Glomerular visceral epithelial cell (primary cell): Measurements from ENCODE around the gene SLC27A3.
A peak's percentile ranks its signal among the peaks of the same experiment; 100 is the strongest.

Experiments used
- DNase-seq: peaks from one replicate; pipeline ENCODE4 v3.0.0-alpha.2; 2016; ENCODE audit errors: extremely low spot score

The SLC27A3 gene

DNA sequence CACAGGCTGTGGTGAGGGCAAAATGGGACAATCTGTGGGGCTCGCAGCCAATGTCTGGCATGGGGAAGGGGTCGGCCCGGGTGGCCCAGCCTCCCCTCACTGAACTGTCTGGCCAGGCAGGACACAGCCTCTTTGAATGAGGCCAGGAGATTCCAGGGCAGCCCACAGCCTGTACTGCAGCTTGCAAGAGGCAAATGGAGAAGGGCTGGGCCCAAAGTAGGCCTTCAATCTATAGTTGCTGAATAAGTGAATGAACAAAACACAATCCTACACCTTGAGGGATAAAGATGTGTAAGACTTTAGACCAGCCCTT, 23.2 kb downstream of the SLC27A3 start:
- DNase-seq, result no peak

DNA sequence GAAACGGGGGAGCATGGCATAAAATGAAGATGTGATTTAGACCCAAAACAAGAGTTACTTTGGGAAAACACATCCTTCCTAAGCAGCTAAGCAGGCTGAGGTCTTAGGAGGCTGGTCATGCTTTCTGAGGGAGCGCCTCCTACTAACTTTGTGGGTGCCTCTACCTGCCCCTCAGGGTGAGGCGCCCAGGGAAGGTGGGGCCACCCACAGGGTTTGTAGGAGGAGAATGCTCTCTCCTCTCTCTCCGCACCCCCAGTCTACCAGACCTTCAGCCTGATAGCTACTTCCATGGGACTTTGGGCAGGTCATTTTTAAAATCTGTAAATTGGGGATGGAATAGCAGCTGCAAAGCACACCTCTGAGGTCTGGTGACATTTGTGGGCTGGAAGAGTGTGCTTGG, 23.8 kb downstream of the SLC27A3 start:
- no peak for DNase-seq

DNA sequence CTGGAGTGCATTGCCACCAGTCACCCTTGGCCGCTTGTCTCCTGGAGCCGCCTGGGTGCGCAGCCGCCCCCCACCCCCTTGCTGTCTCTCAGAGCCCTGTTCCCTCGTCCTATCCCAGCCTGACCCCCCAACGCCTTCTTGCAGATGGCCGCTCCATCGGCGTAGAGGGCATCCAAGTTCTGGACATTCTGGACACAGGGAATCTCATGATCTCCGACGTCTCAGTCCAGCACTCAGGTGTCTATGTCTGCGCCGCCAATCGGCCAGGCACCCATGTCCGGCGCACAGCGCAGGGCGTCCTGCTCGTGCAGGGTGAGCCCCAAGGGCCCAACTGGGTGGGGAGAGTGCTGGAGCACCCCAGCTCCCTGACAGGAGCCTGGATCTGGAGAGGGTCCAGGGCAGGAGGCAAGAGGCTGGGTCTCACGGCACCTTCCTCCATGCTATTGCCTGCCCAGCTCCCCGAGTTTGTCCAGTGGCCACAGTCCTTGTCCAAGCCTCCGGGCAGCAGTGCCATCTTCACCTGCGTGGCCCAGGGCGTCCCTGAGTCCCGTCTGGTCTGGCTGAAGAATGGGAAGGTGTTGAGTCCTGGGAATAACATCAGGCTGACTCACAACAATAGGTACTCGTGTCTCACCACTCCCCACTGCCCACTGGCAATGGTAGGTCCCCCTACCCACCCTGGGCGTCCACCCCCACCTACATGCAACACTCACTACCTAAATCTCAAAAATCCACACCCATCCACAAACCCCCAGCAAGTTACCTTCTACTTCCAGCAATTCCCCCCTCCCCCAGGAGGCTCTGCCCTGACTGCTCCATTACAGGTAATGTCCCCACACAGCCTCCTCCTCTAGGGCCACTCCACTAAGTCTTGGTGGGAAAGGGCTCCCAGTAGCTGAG, 24.6 kb downstream of the SLC27A3 start:
- no peak for DNase-seq

DNA sequence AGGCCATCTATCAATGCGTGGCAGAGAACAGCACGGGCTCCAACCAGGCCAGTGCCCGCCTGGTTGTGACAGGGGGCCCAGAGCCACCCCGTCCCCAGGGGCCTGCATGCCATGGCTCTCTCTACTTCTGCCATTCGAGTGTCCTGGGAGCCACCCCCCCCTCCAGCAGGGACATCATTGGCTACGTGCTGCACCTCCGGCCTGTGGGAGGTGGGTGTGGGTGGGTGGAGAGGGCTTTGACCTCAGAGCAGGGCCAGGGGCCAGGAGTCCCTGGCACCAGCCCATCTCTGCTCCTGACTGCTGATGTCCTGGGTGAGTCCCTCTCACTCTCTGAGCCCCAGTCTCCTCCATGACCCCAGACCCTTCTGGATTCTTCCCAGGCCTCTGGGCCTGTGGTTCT, 25.3 kb downstream of the SLC27A3 start:
- no peak for DNase-seq

DNA sequence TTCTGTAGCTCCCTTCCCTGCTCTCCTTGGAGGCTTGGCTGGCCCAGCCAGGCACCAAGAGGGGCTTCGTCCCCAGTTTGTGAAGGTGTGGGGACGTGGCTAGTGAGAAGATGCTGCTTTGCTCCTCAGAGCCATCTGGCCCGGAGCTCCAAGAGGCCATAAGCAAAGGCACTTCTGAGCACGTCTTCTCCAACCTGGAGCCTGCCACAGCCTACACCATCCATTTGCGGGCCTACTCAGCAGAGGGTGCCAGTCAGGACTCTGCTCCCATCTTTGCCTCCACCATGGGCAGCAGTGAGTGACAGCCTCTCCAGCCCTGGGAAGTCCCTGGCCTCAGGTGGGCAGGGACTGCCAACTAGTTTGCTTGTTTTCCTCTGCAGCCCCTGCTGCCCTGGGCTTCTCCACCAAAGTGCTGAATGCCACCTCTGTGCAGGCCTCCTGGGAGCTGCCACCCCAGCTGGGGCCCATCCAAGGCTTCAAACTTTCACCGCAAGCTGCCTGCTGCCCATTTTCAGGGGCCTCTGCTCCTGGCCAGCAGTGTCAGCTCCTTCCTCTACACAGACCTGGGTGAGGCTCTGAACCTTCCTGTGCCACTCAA, 25.9 kb downstream of the SLC27A3 start:
- no peak for DNase-seq

DNA sequence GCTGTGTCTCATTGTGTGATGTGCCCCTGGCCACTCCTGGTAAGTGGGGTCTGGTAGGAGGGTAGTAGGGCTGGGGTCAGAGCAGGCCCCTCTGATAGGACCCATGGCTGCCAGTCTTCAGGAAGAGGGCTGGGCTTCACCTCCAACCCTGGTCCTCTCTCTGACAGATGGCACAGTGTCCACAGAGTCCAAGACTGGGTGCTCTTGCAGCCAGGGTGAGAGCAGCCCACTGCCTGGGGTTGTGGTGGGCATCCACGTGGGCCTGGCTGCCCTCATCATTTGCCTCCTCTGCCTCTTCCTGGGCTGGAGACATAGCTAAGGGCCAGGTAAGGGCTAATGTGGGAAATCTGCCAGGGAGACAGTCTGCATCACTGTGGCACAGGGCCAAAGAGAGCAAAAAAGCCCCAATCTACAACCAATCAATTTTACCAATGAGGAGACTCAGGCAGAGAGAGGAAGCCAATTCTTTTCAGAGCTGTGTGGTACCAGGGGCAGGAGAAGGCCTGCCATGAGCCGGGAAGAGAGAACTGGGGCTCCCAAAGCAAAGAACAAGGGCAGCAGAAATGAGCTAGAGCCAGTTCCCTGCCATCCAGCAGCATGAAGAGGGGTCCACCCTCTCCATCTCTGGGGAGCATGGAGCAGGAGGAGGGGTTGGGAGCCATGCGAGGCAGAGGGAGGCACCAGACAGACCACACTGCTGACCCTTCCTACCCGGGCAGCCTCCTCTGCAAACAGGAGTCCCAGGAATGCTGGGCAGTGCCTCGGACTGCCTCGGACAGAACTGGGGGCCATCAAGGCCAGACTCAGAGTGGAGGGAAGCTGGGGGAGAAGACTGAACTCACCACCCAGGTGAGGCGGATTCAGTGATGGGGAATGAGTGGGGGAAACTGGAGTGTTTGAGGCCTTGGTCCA, 26.8 kb downstream of the SLC27A3 start:
- no peak for DNase-seq

GRCh38 chr1:153803470-153804056, 28.4 kb downstream of the SLC27A3 start:
- DNase-seq, result no peak

DNA sequence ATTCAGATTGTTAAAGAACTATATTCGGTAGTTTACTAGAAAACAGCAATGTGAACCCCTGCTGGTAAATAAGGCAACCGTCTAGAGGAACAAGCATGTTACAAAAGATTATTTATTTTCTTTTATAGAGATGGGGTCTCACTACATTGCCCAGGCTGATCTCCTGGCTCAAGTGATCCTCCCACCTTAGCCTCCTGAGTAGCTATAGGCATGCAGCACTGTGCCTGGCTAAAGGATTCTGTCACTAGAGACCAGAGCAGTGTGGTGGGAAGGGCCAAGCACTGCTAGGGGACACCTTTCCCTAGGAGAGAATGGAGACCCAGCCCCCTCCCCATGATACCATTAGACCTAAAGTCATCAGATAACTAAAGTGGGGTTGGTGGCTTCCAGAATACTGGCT, 28.9 kb downstream of the SLC27A3 start:
- DNase-seq, result no peak

GRCh38 chr1:153805042-153805745, 30.0 kb downstream of the SLC27A3 start:
- DNase-seq, result peak; percentile 83

GRCh38 chr1:153805886-153806719, 30.9 kb downstream of the SLC27A3 start:
- DNase-seq, result no peak

- no peak for DNase-seq
Measured at GRCh38 chr1:153816283-153816889, 41.2 kb downstream of the SLC27A3 start.

DNA sequence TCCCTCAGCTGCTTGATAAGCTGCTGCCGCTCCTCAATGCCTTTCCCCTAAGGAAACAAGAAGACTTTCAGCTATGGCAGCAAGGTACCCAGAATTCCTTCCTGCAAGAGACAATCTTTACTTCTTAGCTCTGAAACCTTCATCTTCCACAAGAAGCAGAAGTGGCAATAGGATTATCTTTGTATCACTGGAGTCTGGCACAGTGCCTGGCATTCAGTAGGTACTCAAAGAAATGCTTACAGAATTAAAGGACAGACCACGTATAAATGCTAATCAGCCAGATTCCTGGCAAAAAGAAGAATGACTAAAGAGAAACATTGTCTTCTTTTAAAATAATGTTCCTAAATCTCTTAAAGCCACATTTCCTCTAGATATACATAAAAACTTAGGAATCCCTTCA, 43.7 kb downstream of the SLC27A3 start:
- no peak for DNase-seq

DNA sequence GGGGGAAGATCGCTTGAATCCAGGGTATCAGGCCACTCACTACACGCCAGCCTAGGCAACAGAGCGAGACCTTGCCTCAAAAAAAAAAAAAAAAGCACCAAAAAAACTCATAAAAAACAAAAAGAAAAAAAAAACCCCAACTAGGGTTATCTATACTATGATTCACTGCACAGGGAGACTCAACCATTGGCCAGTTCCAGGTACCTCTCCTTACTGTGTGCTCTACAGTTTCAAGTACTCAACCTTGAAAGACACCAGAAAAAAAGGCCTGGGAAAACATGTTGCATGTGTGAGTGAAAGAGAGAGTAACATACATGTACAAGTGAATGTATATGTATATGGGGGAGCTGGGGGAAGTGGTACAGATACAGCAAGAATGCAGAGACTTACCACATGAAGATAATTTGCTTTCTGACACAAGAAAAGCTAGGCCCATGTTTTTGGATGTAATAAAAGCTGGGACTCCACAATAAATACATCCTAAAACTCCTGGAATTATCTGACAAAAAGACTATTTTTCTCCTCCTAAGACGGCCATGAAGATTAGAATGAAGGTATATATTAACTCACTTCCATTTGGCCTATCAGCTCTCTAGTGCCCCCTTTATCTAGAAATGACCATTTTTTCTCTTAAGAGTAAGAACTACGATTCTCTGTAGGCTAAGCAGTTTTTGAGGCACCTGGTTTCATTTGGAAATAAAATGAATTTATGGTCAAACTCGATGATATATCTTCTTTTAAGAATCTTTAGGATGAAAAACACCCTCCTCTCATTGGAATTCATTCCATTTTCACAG, 52.2 kb downstream of the SLC27A3 start:
- DNase-seq, result no peak
